PC-9 (cell line): ENCODE measurements around the gene AGO4. TPM values are rescaled to one million over a fixed set of nuclear protein-coding genes. Genes with fewer than 3 reads are reported as not detected.

ENCODE experiments used
- BruUV-seq: library from RNA; stranded (reverse); fragments of 400-500 nt; replicated peaks from 2 replicates; lab custom pipeline; 2021; lab: Mats Ljungman, UMichigan
- CTCF ChIA-PET: fragments of 300-600 bp; sonication (Branson Sonifier 250); formaldehyde crosslinking; loops from one replicate; lab custom pipeline; 2022; ENCODE audit warnings: antibody characterized with exemption; lab: Charles Lee
- POLR2A ChIA-PET: fragments of 300-600 bp; sonication (Branson Sonifier 250); formaldehyde crosslinking; loops from one replicate; lab custom pipeline; 2022; ENCODE audit warnings: antibody characterized with exemption; ENCODE audit not compliant: unreplicated experiment; lab: Charles Lee
- DNase-seq, 2 experiments: peaks; one replicate each; pipeline versions ENCODE4 v3.0.0 to v3.0.0-alpha.2; 2015 to 2022; ENCODE audit warnings: mixed read lengths in 1 of 2
- H2AFZ ChIP-seq: fragments of 200-600 bp; sonication (generic); 2 replicates; pipeline ENCODE4 v1.8.1; 2017; ENCODE audit warnings: antibody characterized with exemption
- H3F3A ChIP-seq: fragments of 200-600 bp; sonication (generic); 2 replicates; pipeline ENCODE4 v1.8.1; 2017; ENCODE audit warnings: antibody characterized with exemption, mild to moderate bottlenecking, low read depth; ENCODE audit not compliant: insufficient read depth
- H3K27ac ChIP-seq: fragments of 200-600 bp; sonication (generic); 2 replicates; pipeline ENCODE4 v1.6.1; 2016; ENCODE audit warnings: mixed run types
- H3K27me3 ChIP-seq: fragments of 200-600 bp; sonication (generic); 2 replicates; pipeline ENCODE4 v1.6.1; 2016; ENCODE audit warnings: low read depth, mixed run types; ENCODE audit not compliant: insufficient read depth
- H3K36me3 ChIP-seq: fragments of 200-600 bp; sonication (generic); 2 replicates; pipeline ENCODE4 v1.6.1; 2016; ENCODE audit warnings: low read depth, mixed run types
- H3K4me1 ChIP-seq: fragments of 200-600 bp; sonication (generic); replicated peaks from 2 replicates; pipeline ENCODE4 v1.6.1; 2016; ENCODE audit warnings: mixed run types; ENCODE audit not compliant: insufficient read depth
- H3K4me2 ChIP-seq: fragments of 200-600 bp; sonication (generic); 2 replicates; pipeline ENCODE4 v1.6.1; 2017; ENCODE audit warnings: mixed run types
- H3K4me3 ChIP-seq: fragments of 200-600 bp; sonication (generic); 2 replicates; pipeline ENCODE4 v1.6.1; 2016; ENCODE audit warnings: mixed run types
- H3K79me2 ChIP-seq: fragments of 200-600 bp; sonication (generic); 2 replicates; pipeline ENCODE4 v1.6.1; 2017; ENCODE audit warnings: low read depth, mixed run types
- H3K9me2 ChIP-seq: fragments of 200-600 bp; sonication (generic); 2 replicates; pipeline ENCODE4 v1.8.1; 2017; ENCODE audit warnings: mild to moderate bottlenecking; ENCODE audit not compliant: insufficient read depth
- H3K9me3 ChIP-seq: fragments of 200-600 bp; sonication (generic); 2 replicates; pipeline ENCODE4 v1.8.1; 2016; ENCODE audit warnings: low read depth; ENCODE audit not compliant: insufficient read depth
- H4K20me1 ChIP-seq: fragments of 200-600 bp; sonication (generic); 2 replicates; pipeline ENCODE4 v1.8.1; 2017; ENCODE audit not compliant: insufficient read depth
- EZH2 ChIP-seq: fragments of 200-600 bp; sonication (generic); IDR thresholded peaks from 2 replicates; pipeline ENCODE4 v1.8.0; 2017; ENCODE audit warnings: antibody characterized with exemption, low read depth
- intact Hi-C: fragments of 100-400 bp; cut with micrococcal nuclease; formaldehyde crosslinking; loops from one replicate; pipeline ENCODE4 v1.10.0; 2022; ENCODE audit not compliant: unreplicated experiment
- total RNA-seq: library from RNA; stranded (reverse); gene quantifications from 2 replicates; pipeline ENCODE4 v1.2.3, GENCODE V29; 2021
- TF ChIP-seq, protein P1 (sequence below): fragments of 200-600 bp; sonication (generic); conservative IDR thresholded peaks from 2 replicates; pipeline ENCODE4 v1.6.1; 2017; ENCODE audit warnings: mixed run types, antibody characterized with exemption, mild to moderate bottlenecking, moderate library complexity

Gene AGO4
- total RNA-seq, 1 experiment from 2014 or later = 12.4 TPM

GRCh38 chr1:35847935-35848565 is 40.2 kb downstream of the AGO4 start:
- no peak for DNase-seq
- no peaks in the 10 kb centered on the region for H3K9me3 ChIP-seq
- ChIA-PET CTCF (interaction anchor here (0.5 kb wide), 1 partner anchor 16 kb away, joined by 4 read pairs; no protein-coding TSS in a partner anchor), POLR2A (no interaction called here)
- no peaks in the 10 kb centered on the region for H4K20me1 ChIP-seq
- H3K79me2 ChIP-seq = no peaks in the 10 kb centered on the region
- H3K4me3 ChIP-seq = no peak overlapping the region
- H3K27ac ChIP-seq = no peak overlapping the region
- no peaks in the 10 kb centered on the region for H3K9me2 ChIP-seq
- no TSS peak for BruUV-seq
- H3K27me3 ChIP-seq = no peaks in the 10 kb centered on the region
- H3K4me1 ChIP-seq = no peaks in the 10 kb centered on the region
- H3K36me3 ChIP-seq = no peaks in the 10 kb centered on the region
- no peaks in the 10 kb centered on the region for H3F3A ChIP-seq
- TF ChIP-seq, protein P1, sequence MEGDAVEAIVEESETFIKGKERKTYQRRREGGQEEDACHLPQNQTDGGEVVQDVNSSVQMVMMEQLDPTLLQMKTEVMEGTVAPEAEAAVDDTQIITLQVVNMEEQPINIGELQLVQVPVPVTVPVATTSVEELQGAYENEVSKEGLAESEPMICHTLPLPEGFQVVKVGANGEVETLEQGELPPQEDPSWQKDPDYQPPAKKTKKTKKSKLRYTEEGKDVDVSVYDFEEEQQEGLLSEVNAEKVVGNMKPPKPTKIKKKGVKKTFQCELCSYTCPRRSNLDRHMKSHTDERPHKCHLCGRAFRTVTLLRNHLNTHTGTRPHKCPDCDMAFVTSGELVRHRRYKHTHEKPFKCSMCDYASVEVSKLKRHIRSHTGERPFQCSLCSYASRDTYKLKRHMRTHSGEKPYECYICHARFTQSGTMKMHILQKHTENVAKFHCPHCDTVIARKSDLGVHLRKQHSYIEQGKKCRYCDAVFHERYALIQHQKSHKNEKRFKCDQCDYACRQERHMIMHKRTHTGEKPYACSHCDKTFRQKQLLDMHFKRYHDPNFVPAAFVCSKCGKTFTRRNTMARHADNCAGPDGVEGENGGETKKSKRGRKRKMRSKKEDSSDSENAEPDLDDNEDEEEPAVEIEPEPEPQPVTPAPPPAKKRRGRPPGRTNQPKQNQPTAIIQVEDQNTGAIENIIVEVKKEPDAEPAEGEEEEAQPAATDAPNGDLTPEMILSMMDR = no peak
- no peak for TF ChIP-seq EZH2
- intact Hi-C loops = no loop called here
- H3K4me2 ChIP-seq = no peak overlapping the region
- no peak overlapping the region for H2AFZ ChIP-seq

- intact Hi-C loops = loop anchor here (10.0 kb wide), 1 partner anchor 335 kb away; no protein-coding TSS in a partner anchor
- Histone ChIP-seq H3K9me2 (no peaks in the 10 kb centered on the region), H3K27me3 (no peaks in the 10 kb centered on the region), H3F3A (no peaks in the 10 kb centered on the region), H2AFZ (no peak overlapping the region), H3K4me1 (no peaks in the 10 kb centered on the region), H3K27ac (no peak overlapping the region), H3K79me2 (no peaks in the 10 kb centered on the region), H3K9me3 (no peaks in the 10 kb centered on the region), H3K4me3 (no peak overlapping the region), H3K36me3 (no peaks in the 10 kb centered on the region), H3K4me2 (no peak overlapping the region), H4K20me1 (no peaks in the 10 kb centered on the region)
- DNase-seq = no peak
- no TSS peak for BruUV-seq
- CTCF ChIA-PET = interaction anchor here (0.5 to 0.6 kb wide), 2 partner anchors 35 to 155 kb away, joined by 6 to 10 read pairs; no protein-coding TSS in a partner anchor
- no peak for TF ChIP-seq EZH2
- TF ChIP-seq, protein P1 = no peak
- POLR2A ChIA-PET = interaction anchor here (0.5 kb wide), 1 partner anchor 600 kb away, joined by 3 read pairs; the partner anchor contains the start of gene OSCP1
Measured at GRCh38 chr1:35850051-35850450, 42.2 kb downstream of the AGO4 start.

DNA sequence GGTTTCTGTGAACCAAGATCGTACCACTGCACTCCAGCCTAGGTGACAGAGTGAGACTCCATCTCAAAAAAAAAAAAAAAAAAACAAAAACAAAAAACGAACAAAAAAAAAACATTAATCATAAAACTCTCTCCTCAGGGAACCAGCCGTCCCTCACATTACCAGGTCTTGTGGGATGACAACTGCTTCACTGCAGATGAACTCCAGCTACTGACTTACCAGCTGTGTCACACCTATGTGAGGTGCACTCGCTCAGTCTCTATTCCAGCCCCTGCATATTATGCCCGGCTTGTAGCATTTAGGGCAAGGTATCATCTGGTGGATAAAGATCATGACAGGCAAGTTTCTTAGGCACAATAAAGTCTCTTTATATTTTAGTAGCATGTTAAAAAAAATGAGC is 42.9 kb downstream of the AGO4 start:
- no peaks in the 10 kb centered on the region for H3K9me3 ChIP-seq
- no peaks in the 10 kb centered on the region for H3K27me3 ChIP-seq
- TF ChIP-seq, protein P1 = no peak
- no peak for TF ChIP-seq EZH2
- BruUV-seq = no TSS peak
- H3K9me2 ChIP-seq = no peaks in the 10 kb centered on the region
- H3K4me1 ChIP-seq = no peaks in the 10 kb centered on the region
- no peaks in the 10 kb centered on the region for H3K36me3 ChIP-seq
- no peak overlapping the region for H3K4me3 ChIP-seq
- no peaks in the 10 kb centered on the region for H4K20me1 ChIP-seq
- no peak overlapping the region for H3K4me2 ChIP-seq
- no peak overlapping the region for H2AFZ ChIP-seq
- DNase-seq = no peak
- intact Hi-C loops = loop anchor here (10.0 kb wide), 1 partner anchor 334 kb away; no protein-coding TSS in a partner anchor
- ChIA-PET POLR2A (interaction anchor here (0.5 to 0.7 kb wide), 2 partner anchors 32 to 1025 kb away, joined by 3 to 4 read pairs; partner anchors contain the start of gene AGO1), CTCF (no interaction called here)
- H3K79me2 ChIP-seq = no peaks in the 10 kb centered on the region
- H3K27ac ChIP-seq = no peak overlapping the region
- no peaks in the 10 kb centered on the region for H3F3A ChIP-seq
